Upper lobe of right lung (tissue), 1 donor: ENCODE results near the gene CRYBG3. TPM values are rescaled to one million over a fixed set of nuclear protein-coding genes. Genes with fewer than 3 reads are reported as not detected.

ENCODE experiments used
- ATAC-seq: fragments of 200-7000 bp; cut with Tn5 transposase; one replicate; pipeline ENCODE4 v1.9.1; 2020; ENCODE audit warnings: mild to moderate bottlenecking, moderate library complexity
- DNase-seq: peaks from one replicate; pipeline ENCODE4 v3.0.0-alpha.2; 2020
- H3K27ac ChIP-seq: fragments of 200-600 bp; one replicate; pipeline ENCODE4 v1.8.0; 2022
- H3K27me3 ChIP-seq: fragments of 200-600 bp; one replicate; pipeline ENCODE4 v1.8.0; 2022; ENCODE audit warnings: mild to moderate bottlenecking
- H3K36me3 ChIP-seq: fragments of 200-600 bp; one replicate; pipeline ENCODE4 v1.8.0; 2022
- H3K4me1 ChIP-seq: fragments of 200-600 bp; one replicate; pipeline ENCODE4 v1.8.0; 2022
- H3K4me3 ChIP-seq: fragments of 200-600 bp; one replicate; pipeline ENCODE4 v1.8.0; 2022; ENCODE audit warnings: mild to moderate bottlenecking
- H3K9me3 ChIP-seq: fragments of 200-600 bp; one replicate; pipeline ENCODE4 v1.8.0; 2022
- intact Hi-C: fragments of 100-400 bp; cut with DNase I; formaldehyde crosslinking; loops from one replicate; pipeline ENCODE4 v1.11.0; 2022
- total RNA-seq: library from RNA; stranded (reverse); fragmentation: NEBNext Ultra II Directional; extraction: Animal tissue kit (Norgen Biotek cat#: 25700); gene quantifications from one replicate; pipeline ENCODE4 v1.2.1, GENCODE V29; 2021
- TF ChIP-seq, protein P1 (sequence below): fragments of 200-600 bp; IDR thresholded peaks from one replicate; pipeline ENCODE4 v1.8.0; 2022; ENCODE audit warnings: antibody characterized with exemption
- donor health status: DM: no; HTN: yes; CAD: no; lungs with severe emphysema.

Gene CRYBG3
- total RNA-seq, 1 donor from 2014 or later = 25.5 TPM

DNA sequence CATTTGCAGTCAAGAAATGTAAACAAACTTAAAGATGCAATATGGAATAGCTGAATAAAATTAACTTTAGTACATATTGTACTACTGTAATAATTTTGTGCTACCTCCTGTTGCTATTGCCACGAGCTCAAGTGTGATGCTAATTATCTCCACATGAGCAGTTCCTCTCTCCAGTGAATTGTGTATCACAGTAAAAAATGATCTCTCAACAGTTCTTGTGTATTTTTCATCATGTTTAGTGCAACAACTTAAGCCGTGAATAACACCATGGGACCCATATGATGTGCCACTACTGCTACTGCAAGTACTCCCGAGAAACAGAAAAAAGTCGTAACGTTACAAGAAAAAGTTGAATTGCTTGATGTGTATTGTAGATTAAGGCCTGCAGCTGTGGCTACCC is 138.1 kb downstream of the CRYBG3 start:
- DNase-seq (no peak), ATAC-seq (no peak)
- Histone ChIP-seq H3K9me3 (no peaks in the 10 kb centered on the region), H3K27ac (no peak overlapping the region), H3K4me3 (no peak overlapping the region), H3K27me3 (no peaks in the 10 kb centered on the region), H3K36me3 (peaks cover 4% of the 10 kb centered on the region), H3K4me1 (no peaks in the 10 kb centered on the region)
- TF ChIP-seq, protein P1, sequence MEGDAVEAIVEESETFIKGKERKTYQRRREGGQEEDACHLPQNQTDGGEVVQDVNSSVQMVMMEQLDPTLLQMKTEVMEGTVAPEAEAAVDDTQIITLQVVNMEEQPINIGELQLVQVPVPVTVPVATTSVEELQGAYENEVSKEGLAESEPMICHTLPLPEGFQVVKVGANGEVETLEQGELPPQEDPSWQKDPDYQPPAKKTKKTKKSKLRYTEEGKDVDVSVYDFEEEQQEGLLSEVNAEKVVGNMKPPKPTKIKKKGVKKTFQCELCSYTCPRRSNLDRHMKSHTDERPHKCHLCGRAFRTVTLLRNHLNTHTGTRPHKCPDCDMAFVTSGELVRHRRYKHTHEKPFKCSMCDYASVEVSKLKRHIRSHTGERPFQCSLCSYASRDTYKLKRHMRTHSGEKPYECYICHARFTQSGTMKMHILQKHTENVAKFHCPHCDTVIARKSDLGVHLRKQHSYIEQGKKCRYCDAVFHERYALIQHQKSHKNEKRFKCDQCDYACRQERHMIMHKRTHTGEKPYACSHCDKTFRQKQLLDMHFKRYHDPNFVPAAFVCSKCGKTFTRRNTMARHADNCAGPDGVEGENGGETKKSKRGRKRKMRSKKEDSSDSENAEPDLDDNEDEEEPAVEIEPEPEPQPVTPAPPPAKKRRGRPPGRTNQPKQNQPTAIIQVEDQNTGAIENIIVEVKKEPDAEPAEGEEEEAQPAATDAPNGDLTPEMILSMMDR = no peak
- intact Hi-C loops = no loop called here

DNA sequence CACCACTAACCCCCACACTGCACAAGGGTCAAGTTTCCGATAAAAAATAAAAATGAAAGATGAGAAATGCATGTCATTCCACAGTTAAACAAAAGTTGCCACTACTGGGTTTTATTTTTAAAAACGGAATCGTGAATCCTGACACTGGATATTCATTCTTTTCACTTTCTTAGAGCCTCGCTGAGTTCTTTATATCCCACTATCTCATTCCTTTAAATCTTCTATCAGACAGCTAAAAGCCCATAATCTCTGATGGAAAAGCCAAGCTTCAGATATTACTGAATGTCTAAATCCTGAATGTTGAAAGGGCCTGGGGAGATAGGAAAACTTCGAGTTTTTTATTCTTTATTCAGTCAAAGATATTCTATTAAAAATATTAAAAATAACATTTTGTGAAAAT is 138.7 kb downstream of the CRYBG3 start:
- intact Hi-C loops = no loop called here
- H3K36me3 ChIP-seq = peaks cover 5% of the 10 kb centered on the region
- H3K4me1 ChIP-seq = no peaks in the 10 kb centered on the region
- no peaks in the 10 kb centered on the region for H3K9me3 ChIP-seq
- ATAC-seq (no peak), DNase-seq (no peak)
- H3K27me3 ChIP-seq = no peaks in the 10 kb centered on the region
- TF ChIP-seq, protein P1 = no peak
- no peak overlapping the region for H3K4me3 ChIP-seq
- H3K27ac ChIP-seq = no peak overlapping the region

DNA sequence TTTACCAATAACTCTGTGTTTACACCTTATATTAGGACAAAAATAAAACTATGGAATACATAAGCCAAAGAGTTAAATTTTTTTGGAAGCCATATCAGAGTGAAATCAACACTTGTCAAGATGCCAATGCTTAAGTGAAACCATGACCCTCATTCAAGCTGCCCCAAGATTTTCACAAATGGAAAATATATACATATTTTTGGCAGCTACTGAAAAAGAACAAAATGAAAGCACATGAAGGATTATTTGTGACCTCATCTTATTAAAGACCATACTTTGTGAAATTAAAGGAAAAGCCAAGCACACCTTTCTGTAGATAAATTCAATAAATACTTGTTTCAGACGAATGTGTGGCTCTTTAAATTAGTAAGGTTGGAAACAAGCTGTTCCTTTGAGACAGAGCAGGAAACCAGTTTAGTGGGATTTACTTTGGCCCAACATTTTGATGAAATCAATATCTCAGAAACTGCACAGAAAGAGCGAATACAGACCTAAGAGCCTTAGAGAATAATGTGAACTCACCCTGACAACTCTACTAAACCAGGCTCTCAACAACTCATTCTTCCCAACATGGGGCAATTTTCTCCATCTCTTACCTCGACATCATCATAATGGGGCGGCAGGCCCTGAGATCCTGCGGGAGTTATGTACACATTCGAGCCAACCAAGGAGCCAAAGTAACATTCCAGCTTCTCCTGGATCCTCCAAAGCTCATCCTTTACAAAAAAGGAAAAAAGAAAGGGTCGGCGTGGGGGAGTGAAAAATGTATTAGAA is 139.4 kb downstream of the CRYBG3 start:
- Histone ChIP-seq H3K9me3 (no peaks in the 10 kb centered on the region), H3K4me3 (no peak overlapping the region), H3K27me3 (no peaks in the 10 kb centered on the region), H3K27ac (no peak overlapping the region), H3K36me3 (peaks cover 8% of the 10 kb centered on the region), H3K4me1 (no peaks in the 10 kb centered on the region)
- TF ChIP-seq, protein P1 = no peak
- ATAC-seq (no peak), DNase-seq (no peak)
- intact Hi-C loops = no loop called here

DNA sequence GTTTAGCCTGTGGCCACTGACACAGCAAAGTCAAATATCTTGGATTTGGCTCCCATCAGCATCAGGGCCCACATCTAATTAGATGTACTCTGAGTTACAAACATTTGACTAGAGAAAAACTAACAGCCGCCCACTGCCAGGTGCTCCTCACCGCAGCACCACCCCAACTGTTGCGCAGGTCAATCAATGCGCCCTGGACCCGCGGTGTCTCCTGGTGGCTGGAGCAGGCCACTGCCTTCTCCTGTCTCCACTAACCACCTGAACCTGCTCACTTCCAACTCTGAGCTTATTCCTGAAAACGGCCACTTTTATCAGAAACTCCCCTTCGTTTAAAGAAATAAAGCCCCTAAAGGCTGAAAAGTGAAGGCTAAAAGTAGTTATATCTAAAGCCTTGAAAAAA is 146.2 kb downstream of the CRYBG3 start:
- Histone ChIP-seq H3K4me1 (peaks cover 15% of the 10 kb centered on the region), H3K4me3 (no peak overlapping the region), H3K27me3 (no peaks in the 10 kb centered on the region), H3K36me3 (peaks cover 16% of the 10 kb centered on the region), H3K27ac (no peak overlapping the region), H3K9me3 (no peaks in the 10 kb centered on the region)
- ATAC-seq (no peak), DNase-seq (no peak)
- intact Hi-C loops = no loop called here
- TF ChIP-seq, protein P1 = no peak

DNA sequence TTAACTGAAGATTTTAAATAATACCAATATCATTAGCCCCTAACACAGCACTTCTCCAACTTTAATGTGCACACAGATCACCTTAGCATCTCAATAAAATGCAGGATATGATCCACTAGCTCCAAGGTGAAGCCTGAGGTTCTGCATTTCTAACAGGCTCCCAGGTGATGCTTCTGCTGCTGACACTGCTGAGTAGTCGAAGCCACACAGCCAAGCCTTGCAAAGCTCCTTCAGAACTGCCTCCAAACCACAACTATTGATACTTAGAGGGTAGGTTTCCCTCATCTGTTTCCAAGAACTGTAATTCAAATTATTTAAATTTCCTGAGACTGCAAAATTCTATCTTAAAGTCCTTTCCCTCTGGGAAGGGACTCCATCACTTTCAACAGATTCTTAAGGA is 146.6 kb downstream of the CRYBG3 start:
- no peak overlapping the region for H3K4me3 ChIP-seq
- H3K27ac ChIP-seq = no peak overlapping the region
- intact Hi-C loops = no loop called here
- peaks cover 16% of the 10 kb centered on the region for H3K36me3 ChIP-seq
- DNase-seq = no peak
- peaks cover 15% of the 10 kb centered on the region for H3K4me1 ChIP-seq
- no peaks in the 10 kb centered on the region for H3K9me3 ChIP-seq
- TF ChIP-seq, protein P1 = no peak
- no peak for ATAC-seq
- no peaks in the 10 kb centered on the region for H3K27me3 ChIP-seq

DNA sequence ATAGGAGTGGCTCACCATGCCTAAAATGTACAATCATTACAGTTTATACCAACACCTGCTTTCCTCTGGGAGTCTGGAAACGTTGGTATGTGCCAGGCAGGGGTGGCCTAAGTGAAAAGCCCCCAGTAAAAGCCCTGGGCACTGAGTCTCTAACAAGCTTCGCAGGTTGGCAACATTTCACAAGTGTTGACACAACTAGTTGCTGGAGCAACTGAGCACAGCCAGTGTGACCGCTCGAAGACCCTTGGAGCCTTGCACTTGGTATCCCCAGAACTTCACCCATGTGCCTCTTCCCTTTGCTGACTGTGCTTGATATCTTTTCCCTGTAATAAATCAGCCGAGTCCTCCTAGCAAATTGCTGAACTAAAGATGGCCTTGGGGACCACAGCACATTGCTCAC is 147.7 kb downstream of the CRYBG3 start:
- no peaks in the 10 kb centered on the region for H3K9me3 ChIP-seq
- peaks cover 16% of the 10 kb centered on the region for H3K36me3 ChIP-seq
- H3K4me1 ChIP-seq = peaks cover 15% of the 10 kb centered on the region
- no peaks in the 10 kb centered on the region for H3K27me3 ChIP-seq
- DNase-seq = no peak
- intact Hi-C loops = no loop called here
- no peak for ATAC-seq
- H3K4me3 ChIP-seq = no peak overlapping the region
- TF ChIP-seq, protein P1 = no peak
- H3K27ac ChIP-seq = no peak overlapping the region
